Activated CD8-positive, alpha-beta memory T cell treated with anti-CD3 and anti-CD28 coated beads for 1 hour (primary cell): ENCODE measurements around the gene ZNF180.
"Not testable (repeated sequence)": the region's sequence is repeated elsewhere in the genome, so short reads cannot be mapped to it uniquely, and the experiment has no call there.

ENCODE experiments used
- DNase-seq, 2 donors: peaks; one replicate each; pipeline ENCODE4 v3.0.0-alpha.2; 2020; ENCODE audit warnings: low read depth in 1 of 2; ENCODE audit errors: extremely low read depth in 1 of 2

The ZNF180 gene

DNA sequence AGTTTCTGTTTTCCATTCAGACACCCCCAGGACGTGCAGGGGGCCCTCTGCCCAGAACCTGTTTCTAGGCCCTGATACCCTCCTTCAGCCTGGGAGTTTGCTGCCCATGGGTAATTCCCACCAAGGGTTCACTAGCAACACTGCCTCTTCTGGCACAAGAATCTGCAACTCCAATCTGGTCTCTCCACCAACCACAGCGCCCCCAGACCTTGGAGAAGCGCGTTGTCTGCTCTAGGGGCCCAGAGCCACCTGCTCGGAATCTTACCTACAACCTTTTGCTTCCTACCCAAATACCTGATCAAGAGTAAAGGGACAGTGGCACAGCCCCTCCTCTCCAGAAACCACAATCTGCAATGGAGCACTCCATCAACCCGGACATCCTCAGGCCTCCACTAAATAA, 763 bp downstream of the ZNF180 start:
- no peak for DNase-seq

DNA sequence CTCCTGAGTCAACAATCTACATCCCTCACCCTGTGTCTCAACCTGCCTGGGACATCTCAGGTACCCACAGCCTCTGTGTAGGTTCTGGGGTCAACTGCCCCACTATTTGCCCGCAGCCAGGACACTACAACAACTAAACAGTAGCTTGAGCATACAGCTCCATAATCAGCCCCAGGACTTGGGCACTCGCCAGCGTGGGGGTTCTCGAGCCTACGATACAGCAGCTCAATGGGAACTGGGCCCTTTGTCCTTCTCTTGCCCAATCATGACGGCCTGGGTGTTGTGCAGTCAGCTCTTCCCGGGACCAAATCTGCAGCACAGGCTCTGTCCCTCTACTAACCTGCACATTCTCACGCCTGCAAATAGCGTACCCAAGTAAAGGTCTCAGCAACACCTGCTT, 1.3 kb downstream of the ZNF180 start:
- DNase-seq = no peak

DNA sequence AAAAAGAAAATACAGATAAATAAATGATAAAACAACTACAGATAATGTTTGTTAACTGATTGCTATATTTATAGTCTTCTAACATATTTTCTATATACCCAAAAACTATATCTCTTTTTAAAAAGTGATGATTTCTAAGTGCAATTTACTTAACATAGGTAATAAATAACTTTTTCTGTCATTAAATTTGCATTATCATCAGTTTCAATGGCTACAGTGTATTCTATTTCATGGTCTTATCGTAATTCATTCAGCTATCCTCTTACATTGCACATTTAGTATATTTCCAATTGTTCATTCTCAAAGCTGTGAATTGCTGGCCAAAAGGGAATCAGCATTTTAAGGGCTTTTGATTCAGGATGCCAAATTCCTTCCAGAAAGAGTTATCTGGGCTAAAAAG, 3.6 kb downstream of the ZNF180 start:
- no peak for DNase-seq

DNA sequence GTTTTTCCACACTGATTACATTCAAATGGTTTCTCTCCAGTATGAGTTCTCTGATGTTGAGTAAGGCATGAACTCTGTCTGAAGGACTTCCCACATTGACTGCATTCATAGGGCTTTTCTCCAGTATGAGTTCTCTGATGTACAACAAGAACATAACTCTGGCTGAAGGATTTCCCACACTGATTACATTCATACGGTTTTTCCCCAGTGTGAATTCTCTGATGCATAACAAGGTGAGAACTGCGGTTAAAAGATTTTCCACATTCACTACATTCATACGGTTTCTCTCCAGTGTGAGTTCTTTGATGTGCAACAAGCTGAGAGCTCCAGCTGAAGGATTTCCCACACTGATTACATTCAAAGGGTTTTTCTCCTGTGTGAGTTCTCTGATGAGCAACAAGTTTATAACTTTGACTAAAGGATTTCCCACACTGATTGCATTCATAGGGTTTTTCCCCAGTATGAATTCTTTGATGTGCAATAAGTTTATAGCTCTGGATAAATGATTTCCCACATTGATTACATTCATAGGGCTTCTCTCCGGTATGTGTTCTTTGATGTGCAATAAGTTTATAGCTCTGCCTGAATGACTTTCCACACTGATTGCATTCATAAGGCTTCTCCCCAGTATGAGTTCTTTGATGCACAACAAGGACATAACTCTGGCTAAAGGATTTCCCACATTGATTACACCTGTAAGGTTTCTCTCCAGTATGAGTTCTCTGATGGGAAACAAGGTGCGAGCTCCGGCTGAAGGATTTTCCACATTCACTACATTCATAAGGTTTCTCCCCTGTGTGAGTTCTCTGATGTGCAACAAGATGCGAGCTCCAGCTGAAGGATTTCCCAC, 23.5 kb downstream of the ZNF180 start:
- no peak for DNase-seq

DNA sequence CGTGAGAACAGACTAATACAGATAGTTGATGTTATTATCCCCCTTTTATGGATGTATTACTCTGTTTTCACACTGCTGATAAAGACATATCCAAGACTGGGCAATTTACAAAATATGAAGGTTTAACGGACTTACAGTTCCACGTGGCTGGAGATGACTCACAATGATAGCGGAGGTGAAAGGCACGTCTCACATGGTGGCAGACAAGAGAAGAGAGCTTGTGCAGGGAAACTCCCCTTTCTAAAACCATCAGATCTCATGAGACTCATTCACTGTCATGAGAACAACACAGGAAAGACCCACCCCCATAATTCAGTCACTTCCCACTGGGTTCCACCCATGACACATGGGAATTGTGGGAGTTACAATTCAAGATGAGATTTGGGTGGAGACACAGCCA, 31.6 kb downstream of the ZNF180 start:
- DNase-seq = not testable (repeated sequence)

DNA sequence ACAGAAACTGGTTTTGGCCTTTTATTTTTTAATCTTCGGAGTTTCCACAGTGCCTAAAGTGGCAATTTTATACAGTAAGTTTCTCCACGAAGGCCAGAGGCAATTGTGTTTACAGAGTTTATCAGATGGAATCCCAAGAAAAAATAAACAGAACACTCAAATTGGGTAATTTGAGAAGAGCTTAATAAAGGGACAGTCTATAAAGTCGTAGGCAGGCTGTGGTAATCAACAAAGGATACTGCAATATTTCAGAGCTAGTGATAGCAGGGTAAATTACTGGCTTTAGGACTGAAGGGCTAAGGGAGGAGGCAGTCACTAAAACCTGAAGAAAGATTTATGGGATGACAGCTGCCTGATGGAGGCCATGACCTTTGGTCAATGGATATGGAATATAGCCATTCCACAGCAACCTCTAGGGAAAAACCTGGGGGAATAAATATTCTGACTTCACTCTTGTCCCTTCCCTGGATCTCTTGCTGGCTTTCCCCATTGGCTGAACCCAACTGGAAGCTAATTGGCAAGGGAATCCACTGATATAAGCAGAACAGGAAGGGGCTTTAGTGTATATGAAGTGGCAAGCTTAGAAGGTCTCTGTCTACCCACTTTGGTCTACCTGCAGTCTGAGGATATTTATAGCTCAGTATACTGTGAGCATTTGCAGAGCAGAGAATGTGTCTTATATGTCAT, 37.6 kb downstream of the ZNF180 start:
- not testable (repeated sequence) for DNase-seq

DNA sequence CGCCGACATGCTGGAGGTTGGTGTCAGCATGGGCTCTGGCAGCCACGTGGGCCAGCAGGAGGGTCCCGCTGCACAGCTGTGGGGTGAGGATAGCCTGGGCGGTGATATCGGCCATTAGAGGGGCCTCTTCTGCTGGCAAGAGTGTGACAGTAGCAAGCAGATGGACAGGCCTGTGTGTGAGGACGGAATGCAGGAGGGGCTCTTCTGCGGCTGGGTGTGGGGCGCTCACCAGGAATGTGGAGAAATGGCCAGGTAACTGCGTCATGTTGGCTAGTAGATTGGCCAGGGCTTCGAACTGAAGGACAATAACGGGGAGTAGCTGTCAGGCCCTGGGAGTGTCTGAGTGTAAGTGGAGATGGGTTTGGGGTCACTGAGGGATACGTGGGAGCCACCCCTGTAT, 44.3 kb downstream of the ZNF180 start:
- not testable (repeated sequence) for DNase-seq

DNA sequence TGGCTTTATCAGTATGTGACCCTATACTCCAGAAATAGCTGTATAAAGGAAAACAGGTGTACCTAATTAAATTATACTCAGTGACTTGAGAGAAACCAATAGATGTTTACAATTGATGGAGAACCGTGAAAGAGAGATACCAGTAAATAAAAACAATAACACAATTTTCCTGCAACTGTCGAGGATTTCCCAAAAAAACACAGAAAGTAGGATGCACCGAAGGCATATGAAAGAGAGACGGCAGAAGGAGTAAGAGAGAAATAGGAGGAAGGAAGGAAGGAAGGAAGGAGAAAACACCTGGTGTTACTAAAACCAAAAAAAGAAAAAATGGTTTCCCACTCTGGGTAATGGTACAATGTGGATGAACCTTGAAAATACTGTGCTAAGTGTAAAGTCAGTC, 45.2 kb downstream of the ZNF180 start:
- no peak for DNase-seq

DNA sequence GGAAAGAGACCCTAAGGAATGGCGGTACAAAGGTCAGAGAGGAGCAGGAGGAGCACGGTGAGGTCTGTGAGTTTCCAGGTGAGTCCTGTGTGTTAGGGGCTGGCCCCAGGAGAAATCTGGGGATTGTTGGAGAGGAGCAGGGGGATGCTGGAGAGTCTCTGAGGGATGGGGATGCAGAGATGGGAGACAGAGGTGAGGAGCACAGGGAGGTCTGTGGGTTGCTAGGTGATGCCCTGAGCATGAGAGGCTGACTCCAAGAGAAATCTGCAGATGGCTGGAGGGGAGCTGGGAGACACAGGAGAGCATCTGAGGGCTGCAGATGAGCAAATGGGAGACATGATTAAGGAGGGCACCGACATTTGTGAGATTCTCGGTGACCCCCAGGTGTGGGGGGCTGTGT, 48.0 kb downstream of the ZNF180 start:
- DNase-seq = no peak

DNA sequence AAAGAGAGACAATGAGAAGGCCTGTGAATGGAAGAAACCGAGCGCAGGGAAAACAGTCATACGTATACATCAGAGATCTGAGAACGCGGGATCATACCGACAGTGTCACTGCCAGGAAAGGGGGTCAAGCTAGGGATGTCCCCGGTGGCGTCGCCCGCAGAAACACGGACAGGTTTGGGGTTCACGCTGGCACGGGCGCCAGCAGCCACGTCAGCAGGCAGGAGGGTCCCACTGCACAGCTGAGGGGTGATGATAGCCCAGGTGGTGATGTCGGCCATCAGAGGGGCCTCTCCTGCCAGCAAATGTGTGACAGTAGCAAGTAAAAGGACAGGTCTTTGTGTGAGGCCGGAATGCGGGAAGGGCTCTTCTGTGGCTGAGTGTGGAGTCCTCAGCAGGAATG, 48.6 kb downstream of the ZNF180 start:
- DNase-seq = no peak

DNA sequence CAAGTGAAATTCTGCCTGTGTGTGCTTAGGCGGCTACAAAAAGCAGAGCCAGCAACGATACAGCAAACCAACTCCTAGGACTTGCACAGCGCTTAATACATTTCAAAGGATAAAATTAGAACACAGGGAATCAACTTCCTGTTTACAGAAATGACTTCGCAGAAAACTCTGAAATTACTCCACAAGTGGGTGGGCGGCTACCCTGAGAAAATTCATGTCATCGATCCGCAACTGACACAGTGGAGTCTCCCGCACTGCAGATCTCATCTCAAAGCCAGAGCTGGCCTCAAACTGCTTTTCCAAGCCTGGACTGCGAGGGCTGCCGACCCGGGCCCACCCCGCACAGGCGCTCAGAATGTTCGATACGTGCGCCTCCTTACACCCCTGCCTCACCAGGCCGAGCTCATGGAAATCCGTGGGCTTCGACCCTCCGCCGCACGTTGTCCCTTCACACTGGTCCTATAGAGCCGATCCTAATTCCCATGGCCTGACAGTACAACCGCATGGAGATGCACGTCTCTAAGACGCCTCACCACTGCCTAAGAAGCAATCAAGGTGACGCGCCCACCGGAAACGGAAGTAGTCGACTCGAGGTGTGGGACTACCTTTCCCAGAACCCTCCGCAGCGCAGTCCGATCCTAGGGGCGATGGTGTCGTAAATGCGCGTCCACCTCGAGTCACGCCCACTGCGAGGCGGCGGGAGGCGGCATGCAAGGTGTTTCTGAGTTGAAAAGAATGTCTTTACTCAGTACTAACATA, 52.2 kb downstream of the ZNF180 start, which contains the start of gene ZNF229:
Gene ZNF229 (minus strand): TSS at position 557 of the 759 bp plus-strand sequence. CDS start 5,625 bp downstream, outside the sequence.
- peak; percentile 24 to 37 for DNase-seq

DNA sequence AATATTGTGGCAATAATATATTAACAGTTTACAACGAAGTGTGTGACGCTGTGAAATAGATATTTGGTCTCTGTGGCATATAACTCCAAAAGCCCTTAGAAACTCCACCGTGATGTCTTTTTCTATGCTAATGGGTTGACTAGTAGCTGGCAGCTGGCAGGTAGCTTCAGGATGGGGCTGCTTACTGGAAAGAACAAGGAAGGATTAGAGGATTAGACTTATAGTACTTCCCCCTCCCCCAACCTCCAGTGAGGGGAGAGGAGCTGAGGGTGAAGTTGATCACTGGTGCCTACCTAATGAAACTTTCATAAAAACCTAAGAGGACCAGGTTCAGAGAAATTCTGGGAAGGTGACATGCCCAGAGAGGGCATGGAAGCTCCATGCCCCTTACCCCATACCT, 61.9 kb downstream of the ZNF180 start:
- DNase-seq = no peak

DNA sequence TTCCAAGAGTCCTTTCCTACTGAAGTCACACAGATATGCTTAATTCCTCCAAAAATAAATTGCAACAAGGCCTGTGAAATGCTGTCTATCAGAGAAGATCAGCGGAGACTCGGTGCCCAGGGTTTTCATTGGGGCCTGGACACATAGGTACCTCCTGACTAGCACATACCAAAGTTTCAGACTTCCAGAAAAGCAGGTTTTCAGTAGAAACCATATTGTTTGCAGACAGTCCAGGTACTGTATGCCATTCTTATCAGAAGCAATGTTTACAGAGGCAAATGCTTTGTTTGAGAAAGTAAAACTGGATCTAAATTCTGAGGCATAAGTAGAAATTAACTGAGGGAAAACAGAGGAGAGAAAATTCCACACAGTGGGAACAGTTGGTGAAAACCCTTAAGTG, 64.9 kb downstream of the ZNF180 start:
- DNase-seq = no peak

DNA sequence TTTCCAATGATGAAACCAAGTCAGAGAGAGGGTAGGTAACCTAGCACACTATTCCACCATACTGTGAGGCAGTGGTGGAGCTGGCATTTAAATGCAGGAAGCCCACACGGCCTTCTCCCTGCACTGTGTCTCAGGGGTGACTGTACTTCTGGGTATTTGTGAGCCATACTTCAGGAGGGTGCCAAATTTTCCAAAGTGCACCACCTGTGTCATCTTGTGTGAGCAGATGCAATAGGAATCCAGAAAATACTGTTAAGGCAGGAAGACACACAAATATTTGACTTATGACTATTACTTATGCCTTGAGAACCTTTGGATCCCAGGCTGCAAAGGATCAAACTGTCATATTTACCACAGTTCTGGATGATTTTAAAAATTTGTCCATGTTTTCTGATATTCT, 69.4 kb downstream of the ZNF180 start:
- DNase-seq = no peak
